Tibial nerve (tissue), 4 donors: ENCODE results near the gene GOLT1B.

Experiments used
- CTCF ChIP-seq, 5 experiments: fragments of 200-600 bp in 3 of 5; fragments of 450-650 bp in 2 of 5; sonication (generic) in 3 of 5; IDR thresholded peaks; one replicate each; pipeline ENCODE4 v1.5.1; 2016 to 2019; ENCODE audit warnings: antibody characterized with exemption in 5 of 5, mild to moderate bottlenecking in 3 of 5, moderate library complexity in 2 of 5
- EP300 ChIP-seq, 2 donors: sonication (generic); formaldehyde crosslinking; IDR thresholded peaks; one replicate each; pipeline ENCODE4 v1.6.1; 2017; ENCODE audit warnings: antibody characterized with exemption in 2 of 2, mild to moderate bottlenecking in 1 of 2
- POLR2A ChIP-seq, 2 donors: fragments of 450-650 bp; IDR thresholded peaks; one replicate each; pipeline ENCODE4 v1.6.1; 2017; ENCODE audit warnings: antibody characterized with exemption in 2 of 2, mild to moderate bottlenecking in 2 of 2, moderate library complexity in 2 of 2

- TF ChIP-seq CTCF (IDR thresholded peaks at IDR 0.05) (no peak), POLR2A (IDR thresholded peaks at IDR 0.05) (no peak), EP300 (IDR thresholded peaks at IDR 0.05) (no peak)
Measured at GRCh38 chr12:21516281-21516680, 14.7 kb downstream of the GOLT1B start.
